GM18951 (cell line): ENCODE measurements around the gene TMEM200B.
"Not testable (repeated sequence)": the region's sequence is repeated elsewhere in the genome, so short reads cannot be mapped to it uniquely, and the experiment has no call there.

Source experiments
- POLR2A ChIP-seq: IDR thresholded peaks from 4 replicates; pipeline ENCODE4 v1.6.1; 2011; ENCODE audit warnings: mild to moderate bottlenecking; ENCODE audit not compliant: insufficient read length, insufficient read depth; ENCODE audit errors: extremely low read depth
- in situ Hi-C: fragments of 300-500 bp; cut with MboI; formaldehyde crosslinking; loops from one replicate; pipeline ENCODE4 v1.12.0; 2022; ENCODE audit warnings: low sequenced_read_pairs, mixed read lengths, inconsistent platforms; ENCODE audit not compliant: unreplicated experiment

The TMEM200B gene

DNA sequence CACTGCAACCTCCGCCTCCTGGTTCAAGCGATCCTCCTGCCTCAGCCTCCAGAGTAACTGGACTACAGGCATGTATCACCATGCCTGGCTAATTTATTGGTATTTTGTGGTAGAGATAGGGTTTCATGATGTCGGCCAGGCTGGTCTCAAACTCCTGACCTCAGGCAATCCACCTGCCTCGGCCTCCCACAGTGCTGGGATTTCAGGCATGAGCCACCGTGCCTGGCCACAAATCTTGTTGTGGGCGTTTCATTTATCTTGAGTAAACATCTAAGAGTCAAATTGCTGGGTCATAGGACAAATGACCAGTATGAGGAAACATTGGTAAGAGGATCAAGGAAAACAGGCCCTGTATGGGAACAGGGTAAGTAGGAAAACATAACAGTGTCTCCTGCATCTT, 17.9 kb downstream of the TMEM200B start:
- in situ Hi-C loops, result no loop called here
- no peak for TF ChIP-seq POLR2A

DNA sequence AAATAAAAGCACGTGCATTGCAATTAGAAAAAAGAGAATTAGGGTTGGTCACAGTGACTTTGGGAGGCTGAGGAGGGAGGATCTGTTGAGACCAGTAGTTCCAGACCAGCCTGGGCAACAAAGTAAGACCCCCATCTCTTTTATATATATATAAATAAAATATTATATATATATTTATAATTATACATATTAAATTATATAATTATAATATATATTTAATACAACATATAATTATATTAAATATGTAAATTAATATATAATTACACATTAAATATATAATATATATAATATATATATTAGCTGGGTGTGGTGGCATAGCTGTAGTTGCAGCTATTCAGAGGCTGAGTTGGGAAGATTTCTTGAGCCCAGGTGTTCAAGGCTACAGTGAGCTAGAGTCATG, 23.2 kb downstream of the TMEM200B start:
- in situ Hi-C loops, result loop anchor here (5.0 kb wide), 1 partner anchor 58 kb away; no protein-coding TSS in a partner anchor
- TF ChIP-seq POLR2A, result no peak

DNA sequence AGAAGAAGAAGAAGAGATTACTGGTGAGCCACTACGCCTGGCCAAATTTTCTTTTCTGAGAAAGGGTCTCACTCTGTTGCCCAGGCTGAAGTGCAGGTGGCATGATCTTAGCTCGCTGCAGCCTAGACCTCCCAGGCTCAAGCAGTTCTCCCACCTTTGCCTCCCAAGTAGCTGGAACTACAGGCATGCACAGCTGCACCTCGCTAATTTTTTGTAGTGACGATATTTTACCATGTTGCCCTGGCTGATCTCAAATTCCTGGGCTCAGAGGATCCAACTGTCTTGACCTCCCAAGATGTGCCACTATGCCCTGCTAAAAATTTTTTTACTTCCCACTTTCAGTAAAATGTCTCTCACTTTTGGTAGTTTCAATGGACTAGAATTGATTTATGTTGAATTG, 24.4 kb downstream of the TMEM200B start:
- TF ChIP-seq POLR2A, result no peak
- in situ Hi-C loops, result no loop called here

DNA sequence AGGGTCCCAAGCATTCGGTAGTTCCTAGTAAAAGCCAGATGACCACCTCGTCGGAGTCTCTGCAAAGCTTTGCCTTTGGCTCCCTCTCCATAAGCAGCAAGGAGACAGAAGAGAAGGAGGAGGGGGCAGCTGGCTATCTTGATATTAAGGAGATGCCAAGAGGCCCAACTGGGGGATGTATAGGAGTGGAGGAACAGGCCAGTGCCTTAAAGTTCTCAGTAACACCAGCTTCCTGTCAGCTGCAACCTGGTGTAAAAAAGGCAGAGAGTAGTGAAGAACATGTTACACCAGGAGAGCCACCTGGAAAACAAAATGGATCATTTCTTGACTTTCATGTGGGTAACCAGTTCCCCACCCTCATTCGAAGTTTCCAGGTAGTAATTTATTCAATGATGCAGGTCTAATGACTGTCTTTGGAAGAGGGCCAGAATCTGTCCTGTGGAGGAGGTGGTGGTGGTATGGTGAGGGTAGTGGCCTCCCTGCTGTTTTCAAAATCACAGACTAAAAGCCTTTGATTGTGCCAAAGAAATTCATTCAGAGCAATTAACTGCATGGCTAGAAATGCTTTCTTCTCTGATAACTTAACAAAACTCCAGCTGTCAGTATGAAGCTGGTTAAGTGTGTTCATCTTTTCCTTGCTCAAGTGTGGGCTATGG, 27.3 kb downstream of the TMEM200B start:
- no peak for TF ChIP-seq POLR2A
- in situ Hi-C loops, result no loop called here

DNA sequence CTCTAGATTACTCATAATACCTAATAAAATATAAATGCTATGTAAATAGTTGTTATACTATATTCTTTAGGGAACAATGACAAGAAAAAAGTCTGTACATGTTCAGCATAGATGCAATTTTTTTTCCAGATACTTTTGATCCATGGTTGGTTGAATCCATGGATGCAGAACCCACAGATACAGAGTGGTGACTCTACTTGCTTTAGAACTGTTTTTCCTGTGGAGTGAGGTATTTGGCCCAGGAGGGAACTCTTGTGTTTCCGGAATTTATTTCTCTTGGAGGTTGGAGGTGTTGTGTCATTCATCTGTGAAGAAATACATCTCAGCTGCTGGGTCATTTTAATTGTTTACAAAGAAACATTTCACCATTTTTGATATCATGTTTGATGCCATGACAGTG, 28.7 kb downstream of the TMEM200B start:
- in situ Hi-C loops, result no loop called here
- no peak for TF ChIP-seq POLR2A

DNA sequence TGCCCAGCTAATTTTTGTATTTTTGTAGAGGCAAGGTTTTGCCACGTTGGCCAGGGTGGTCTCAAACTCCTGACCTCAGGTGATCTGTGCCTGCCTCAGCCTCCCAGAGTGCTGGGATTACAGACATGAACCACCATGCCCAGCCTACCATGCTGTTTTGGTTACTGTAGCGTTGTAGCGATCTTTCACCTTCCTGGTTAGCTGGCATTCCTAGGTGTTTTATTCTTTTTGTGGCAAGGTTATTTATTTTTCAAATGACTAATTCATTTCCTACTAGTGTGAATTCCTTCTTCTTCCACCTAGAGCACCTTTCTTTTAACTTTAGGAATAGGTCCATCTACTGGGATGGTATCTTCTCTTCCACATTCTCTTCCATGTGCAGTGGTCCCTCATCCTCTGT, 29.3 kb downstream of the TMEM200B start:
- in situ Hi-C loops, result no loop called here
- no peak for TF ChIP-seq POLR2A

DNA sequence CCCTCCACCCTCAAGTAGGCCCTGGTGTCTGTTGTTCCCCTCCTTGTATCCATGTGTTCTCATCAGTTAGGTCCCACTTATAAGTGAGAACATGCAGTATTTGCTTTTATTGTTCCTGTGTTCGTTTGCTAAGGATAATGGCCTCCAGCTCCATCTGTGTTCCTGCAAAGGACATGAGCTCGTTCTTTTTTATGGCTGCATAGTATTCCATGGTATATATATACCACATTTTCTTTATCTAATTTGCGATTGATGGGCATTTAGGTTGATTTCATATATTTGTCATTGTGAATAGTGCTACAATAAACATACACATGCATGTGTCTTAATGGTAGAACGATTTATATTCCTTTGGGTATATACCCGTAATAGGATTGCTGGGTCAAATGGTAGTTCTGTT, 31.0 kb downstream of the TMEM200B start:
- in situ Hi-C loops, result not testable (repeated sequence)

DNA sequence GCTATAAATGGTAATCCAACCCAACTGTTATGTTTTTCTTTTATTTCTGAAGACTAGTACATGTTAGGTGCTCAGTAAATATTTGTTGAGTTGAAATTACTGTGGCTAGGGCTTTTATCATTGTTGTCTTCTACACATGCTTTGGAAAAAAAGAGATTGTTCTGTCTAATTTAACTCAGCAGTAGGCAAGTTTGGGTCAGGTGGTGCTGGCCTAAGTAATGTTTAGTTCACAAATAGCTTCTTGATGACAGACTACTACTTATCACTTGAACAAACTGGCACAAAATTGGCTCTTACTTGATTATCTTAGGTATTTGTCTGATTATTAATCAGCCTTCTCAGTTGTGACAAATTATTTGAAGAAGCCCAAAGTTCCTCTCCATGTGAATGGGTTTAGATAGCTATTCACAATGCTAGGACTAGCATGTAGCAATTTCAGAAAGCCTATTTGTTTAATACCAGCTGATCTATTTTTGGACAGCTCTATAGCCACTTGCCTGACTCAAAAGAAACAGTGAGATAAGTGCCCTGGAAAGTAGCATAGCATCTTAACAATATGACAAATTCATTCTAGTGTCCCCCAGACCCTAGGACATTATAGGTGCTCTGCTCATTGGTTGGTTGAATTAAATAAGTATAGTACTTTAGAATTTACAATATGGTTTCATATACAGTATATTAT, 32.6 kb downstream of the TMEM200B start:
- TF ChIP-seq POLR2A, result no peak
- in situ Hi-C loops, result no loop called here

DNA sequence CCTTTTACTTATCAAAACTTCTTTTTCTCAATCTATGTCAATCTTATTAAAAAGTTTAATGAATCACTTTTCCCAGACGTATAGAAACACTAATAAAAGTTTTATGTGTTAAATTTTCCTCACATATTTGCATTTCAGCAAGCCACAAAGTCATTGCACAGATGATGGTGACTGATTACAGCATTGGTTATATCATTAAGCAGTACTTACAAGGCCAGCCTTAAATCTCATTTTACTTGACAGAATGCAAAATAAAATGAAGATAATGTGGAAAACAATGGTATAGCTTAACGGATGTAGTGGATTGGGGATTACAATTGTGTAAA, 39.5 kb downstream of the TMEM200B start:
- in situ Hi-C loops, result no loop called here
- TF ChIP-seq POLR2A, result no peak

DNA sequence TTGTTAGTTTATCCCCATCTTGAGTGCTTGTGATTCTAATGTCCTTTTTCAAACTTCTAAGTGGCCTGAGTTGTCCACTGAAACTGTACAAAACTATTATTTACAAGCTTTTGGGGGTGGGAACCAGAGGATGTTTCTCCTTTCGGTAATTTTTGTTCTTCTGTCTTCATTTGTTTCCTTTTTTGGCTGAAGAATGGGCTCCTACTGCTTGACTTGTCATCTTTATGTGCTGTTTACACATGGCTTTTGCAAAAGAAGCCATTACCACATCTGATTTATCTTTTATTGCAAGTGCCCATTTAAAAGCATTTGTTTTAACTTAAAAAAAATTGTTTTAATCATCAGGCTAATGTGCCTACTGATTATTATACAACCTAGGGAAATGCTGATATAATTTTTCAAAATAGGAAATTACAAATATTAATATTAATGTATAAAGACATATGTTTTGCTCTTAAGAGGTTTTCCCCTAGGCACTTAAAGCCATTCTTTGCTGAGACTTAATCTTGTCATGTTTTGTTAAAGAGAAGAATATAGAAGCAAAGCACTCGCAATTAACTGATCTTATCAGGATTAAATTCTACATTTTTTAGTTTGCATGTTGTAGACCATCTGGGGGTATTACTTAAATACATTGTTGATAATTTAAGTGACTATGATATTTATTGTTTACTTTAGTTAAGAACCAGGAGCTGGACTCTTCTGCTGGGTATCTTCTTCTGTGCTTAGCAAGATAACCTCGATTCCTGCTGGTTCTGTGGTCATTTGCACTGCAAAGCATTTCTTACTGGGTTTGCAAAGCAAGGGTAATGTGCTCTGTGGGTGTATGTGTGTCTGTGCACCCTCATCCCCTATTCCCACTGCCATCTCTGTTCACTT, 40.1 kb downstream of the TMEM200B start:
- no peak for TF ChIP-seq POLR2A
- in situ Hi-C loops, result no loop called here

DNA sequence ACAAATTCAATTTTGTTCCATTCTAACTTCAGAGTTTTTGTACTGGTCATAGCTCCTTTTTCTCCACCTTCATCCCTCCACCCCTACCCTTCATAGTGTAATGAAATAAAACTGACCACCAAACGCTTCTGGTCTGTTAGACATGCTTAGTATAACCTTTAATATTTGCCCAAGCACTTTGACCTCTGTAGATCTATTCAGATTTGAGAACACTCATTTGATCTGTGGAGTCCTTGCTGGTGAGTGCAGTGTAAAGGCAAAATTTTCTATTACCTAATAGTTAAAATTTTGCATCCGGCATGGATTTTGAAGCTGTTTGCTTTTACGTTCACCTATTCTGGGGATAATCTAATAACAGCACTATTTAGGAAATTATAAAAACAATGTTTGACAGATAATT, 41.2 kb downstream of the TMEM200B start:
- no peak for TF ChIP-seq POLR2A
- in situ Hi-C loops, result no loop called here

DNA sequence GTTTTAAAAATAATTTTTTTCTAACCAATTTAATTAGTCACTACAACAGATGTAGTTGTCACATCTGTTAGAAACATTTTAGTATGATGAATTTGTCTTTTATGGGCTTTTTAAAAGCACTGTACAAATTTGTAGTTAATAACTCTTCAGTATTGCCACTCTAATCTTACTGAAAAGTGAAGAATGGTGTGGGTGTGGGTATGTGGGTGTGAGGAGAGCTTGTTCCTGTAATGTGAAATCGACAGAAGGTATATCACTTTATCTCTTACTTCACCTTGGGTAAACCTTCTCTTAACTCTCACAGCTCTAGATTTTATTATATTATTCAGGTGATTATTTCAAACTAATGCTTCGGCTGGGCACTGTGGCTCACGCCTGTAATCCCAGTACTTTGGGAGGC, 42.5 kb downstream of the TMEM200B start:
- no peak for TF ChIP-seq POLR2A
- in situ Hi-C loops, result no loop called here

DNA sequence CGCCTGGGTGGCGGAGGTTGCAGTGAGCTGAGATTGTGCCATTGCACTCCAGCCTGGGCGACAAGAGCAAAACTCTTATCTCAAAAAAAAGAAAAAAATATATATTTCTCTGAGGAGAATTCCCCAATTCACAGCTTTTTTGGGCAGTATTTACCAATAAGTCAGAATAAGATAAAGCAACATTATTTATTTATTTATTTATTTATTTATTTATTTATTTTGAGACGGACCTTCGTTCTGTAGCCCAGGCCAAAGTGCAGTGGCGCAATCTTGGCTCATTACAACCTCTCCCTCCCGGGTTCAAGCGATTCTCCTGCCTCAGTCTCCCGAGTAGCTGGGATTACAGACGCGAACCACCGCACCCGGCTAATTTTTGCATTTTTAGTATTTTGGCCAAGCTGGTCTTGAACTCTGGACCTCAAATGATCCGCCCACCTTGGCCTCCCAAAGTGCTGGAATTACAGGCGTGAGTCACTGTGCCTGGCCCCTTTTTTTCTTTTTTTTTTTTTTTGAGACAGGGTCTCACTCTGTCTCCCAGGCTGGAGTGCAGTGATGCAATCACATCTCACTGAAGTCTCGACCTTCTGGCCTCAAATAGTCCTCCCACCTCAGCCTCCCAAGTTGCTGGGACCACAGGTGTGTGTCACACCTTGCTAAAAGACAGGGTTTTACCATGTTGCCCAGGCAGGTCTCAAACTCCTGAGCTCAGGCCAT, 43.6 kb downstream of the TMEM200B start:
- in situ Hi-C loops, result not testable (repeated sequence)
